NCI-H146 treated with DMSO at 0.1 percent for 48 hours (cell line): Measurements from ENCODE around the gene TACC2.
A peak's percentile ranks its signal among the peaks of the same experiment; 100 is the strongest.
"Not testable (repeated sequence)": the region's sequence is repeated elsewhere in the genome, so short reads cannot be mapped to it uniquely, and the experiment has no call there.

Experiments used
- DNase-seq: peaks from one replicate; lab custom pipeline; 2025; ENCODE audit not compliant: unreplicated experiment; lab: John Stamatoyannopoulos, UW

The TACC2 gene

GRCh38 chr10:121978511-121978910 is 10.5 kb upstream of the TACC2 start:
- no peak for DNase-seq

DNA sequence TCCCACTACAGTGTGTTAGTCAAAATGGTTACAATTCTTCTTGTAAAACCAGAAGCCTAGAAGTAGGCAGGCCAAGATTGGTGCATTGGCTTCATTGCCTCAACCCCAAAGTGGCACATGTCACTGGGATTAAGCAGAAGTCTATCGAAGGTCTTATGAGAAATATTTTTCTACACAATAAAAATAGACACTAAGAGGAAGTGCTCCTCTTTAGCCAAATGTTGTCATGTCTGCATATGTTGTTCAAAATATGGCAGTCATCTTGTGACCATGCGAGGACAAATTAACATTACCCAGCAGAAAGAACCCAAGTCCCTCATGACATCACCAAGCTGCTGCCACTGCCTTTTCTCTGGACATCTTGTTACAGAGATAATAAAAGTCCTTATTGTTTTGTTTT is 7.6 kb upstream of the TACC2 start:
- no peak for DNase-seq

DNA sequence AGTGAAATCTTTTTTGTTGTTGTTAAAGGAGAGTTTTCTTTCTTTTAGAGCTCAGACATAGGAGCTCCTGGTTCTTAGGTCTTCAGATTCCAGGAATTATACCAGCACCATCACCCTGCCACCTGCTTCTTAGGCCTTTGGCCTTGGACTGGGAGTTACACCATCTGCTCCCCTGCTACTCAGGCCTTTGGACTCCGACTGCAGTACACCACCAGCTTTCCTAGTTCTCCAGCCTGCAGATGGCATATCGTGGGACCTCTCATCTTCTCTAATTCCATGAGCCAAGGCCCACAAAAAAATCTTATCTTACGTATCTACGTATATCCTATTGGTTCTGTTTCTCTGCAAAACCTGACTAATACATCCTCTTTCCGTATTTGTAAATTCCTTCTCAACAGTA is 5.1 kb upstream of the TACC2 start:
- no peak for DNase-seq

DNA sequence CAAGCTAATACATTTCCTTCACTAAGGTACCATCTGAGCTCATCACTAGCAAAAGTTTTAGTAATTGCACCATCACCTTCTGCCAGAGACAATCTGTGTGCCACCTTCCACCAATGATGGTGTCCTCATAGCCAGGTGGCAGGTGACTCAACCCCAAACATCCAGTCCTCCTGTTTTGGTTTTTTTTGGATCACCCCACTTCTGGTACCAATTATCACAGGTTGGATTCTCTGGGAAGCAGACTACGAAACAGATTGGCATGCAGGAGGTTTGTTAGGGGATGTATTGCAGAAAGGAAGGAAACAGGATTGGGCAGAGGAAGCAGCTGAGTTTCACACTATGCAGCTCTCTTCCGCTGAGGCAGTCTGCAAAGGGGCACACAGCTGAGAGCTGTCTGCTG is 4.5 kb upstream of the TACC2 start:
- DNase-seq: no peak

GRCh38 chr10:121990015-121990677 is 1.2 kb downstream of the TACC2 start:
- DNase-seq: no peak

- not testable (repeated sequence) for DNase-seq
Measured at GRCh38 chr10:121991727-121992126, 2.8 kb downstream of the TACC2 start.

- no peak for DNase-seq
Measured at GRCh38 chr10:121994429-121994941, 5.5 kb downstream of the TACC2 start.

DNA sequence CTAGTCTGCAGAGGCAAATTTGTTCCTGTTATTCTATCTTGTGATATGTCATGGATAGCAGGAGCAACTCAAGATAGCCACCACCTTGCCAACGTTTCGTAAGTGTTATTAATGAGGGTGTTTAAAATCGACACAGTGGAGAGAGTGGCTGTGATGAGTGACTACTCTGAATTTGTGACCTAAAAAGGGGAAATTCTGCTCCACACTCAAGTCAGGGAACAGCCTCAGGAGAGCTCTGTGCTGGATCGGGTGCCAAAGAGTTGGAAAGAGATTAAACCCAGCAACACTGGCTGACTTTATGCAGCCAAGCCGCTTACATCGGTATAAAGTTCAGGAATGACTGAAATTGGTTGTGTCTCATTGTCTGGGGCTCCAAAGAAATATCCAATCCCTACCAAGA is 9.5 kb downstream of the TACC2 start:
- DNase-seq: no peak

DNA sequence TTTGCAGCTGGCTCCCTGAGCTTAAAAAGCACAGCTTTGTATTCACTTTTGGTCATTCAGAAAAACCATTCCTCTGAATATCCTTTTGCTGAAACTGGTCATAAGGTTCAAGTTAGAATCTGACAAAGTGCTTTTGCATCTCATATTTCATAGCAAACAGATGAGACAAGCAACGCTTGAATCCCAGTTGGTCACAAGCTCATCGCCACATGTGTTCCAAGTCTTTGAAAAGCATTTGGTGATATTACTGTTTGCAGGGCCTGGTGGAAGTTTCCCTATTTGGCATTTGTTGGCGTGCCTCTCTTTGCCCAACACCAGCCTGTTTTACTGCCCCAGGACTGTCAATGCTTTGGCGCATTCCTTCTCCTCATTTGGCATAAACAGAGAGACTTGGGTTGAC is 10.3 kb downstream of the TACC2 start:
- no peak for DNase-seq

DNA sequence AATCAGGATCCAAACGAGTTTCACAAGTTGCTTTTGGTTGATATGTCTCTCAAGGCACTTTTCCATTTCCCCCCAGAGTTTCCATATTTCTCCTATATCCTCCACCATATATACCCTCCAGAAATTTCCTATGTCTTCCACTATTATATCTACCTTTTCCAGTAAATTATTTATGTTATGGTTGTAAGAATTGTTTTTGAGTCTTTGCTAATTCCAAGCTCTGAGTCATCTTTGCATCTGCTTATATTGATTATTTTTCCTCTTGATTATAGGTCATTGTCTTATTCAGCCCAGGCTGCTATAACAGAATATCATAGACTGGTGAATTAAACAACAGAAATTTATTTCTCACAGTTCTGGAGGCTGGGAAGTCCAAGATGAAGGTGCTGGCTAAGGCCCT is 12.7 kb downstream of the TACC2 start:
- DNase-seq: no peak

- DNase-seq: no peak
Measured at GRCh38 chr10:122007415-122007814, 18.5 kb downstream of the TACC2 start.

- DNase-seq: no peak
Measured at GRCh38 chr10:122010405-122011050, 21.6 kb downstream of the TACC2 start.

DNA sequence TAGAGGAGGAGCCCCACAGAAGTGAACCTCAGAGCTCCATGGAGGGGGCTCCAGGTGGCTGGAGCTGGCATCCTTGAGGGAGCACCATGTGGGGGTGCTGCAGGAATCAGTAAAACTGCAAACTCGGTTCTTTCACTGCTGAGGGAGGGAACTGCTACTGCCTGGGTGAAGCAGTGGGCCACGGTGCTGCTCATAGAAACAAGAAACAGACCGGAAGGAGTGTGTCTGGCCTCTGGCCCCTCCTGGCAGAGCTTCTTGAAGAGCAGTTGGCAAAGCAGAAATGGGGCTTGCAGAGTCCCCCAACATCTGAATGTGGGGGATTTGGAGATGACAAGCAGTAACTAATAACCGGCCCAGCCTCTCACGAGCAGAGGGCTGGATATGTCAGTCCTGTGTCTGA is 23.8 kb downstream of the TACC2 start:
- DNase-seq: no peak

- peak; percentile 11 for DNase-seq
Measured at GRCh38 chr10:122013311-122013780, 24.4 kb downstream of the TACC2 start.

- no peak for DNase-seq
Measured at GRCh38 chr10:122014652-122015248, 25.8 kb downstream of the TACC2 start.

- not testable (repeated sequence) for DNase-seq
Measured at GRCh38 chr10:122017926-122018325, 29.0 kb downstream of the TACC2 start.

GRCh38 chr10:122018491-122018890 is 29.5 kb downstream of the TACC2 start:
- peak; percentile 19 for DNase-seq

DNA sequence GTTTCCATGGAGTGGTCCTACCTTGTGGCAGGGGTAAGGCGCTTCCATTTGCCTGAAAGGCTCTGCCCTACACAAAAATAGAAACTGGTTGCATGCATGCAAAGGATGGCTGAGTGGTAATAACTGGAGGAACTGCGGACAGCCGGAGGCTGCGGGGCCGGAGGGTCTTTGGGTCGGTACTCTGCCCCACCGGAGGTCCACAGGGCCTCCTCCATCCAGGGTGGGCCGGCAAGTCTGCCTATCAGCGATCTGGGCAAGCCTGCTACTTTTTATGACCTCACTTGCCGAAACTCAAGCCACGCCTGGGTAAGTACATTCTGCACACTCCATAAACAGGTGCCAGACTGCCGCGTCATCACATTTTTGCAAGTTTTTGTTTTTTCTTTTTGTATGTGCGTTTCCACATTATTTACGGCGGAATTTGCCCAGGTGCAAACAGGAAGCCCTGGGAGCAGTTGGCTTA is 30.0 kb downstream of the TACC2 start:
- peak; percentile 74 for DNase-seq

DNA sequence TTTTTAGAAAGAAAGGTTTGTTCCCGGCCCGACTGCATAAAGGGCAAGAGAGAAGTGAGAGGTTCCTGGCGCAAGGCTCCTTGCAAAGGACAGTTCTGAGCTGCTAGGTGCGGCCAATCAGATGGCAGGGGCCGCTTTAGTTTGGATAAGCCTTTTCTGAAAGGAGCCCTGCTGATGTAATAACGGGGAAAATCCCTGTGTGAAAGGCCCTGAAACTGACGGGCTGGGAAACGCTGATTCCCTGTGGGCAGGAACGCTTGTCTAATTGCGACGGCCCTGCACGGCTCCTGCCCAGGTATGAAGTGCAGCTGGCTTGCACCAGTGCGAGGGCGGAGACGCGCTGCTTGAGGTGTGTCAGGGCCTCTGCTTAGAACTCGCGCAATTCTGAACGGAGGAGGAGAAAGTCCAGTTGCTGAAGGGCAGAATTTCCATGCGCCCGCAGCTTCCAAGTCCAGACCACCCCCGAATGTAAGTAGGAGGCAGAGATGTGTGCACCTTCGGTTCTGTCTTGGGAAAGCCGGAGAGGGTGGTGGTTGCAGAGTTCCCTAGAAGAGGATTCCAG is 30.5 kb downstream of the TACC2 start:
- DNase-seq: peak; percentile 80

- no peak for DNase-seq
Measured at GRCh38 chr10:122020226-122020625, 31.3 kb downstream of the TACC2 start.

DNA sequence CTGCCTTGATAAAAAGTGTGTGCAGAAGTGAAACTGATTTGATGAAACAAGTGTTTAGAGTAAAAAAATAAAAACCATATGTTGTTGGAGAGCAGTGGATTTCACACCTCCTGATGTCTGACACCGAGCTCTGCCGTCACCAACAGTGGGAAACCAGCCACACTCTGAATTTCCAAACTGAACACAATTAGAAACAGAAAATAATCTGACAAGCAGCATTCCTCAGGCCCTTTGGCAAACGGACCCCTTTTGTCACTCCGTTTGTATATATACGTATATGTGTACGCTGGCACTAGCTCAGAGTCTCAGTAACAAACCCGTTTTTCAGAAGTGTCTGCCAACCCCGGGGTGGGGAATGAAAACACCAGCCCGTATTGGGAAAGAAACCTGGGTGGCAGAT is 32.4 kb downstream of the TACC2 start:
- DNase-seq: no peak

DNA sequence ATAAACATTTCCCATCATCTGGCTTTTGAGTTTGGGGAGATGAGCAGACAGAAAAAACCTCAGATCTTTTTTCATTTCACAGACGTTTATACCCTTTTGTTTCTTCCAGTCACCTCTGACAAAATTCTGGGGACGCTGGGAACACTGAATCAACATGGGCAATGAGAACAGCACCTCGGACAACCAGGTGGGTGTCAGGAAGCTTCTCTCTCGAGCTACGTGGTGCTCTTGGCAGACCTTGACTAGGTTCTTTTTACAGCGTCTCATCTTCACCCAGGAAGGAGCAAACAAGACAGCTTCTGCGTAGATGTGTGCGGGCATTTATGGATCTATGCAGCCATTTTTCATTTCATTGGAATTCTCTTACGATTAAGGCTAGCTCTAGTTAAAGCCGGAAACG is 32.9 kb downstream of the TACC2 start:
- DNase-seq: no peak
